OCI-LY7 (cell line): ENCODE data around the gene SCAMP5.

Experiments
- CTCF ChIP-seq: fragments of 200-600 bp; sonication (generic); conservative IDR thresholded peaks from 2 replicates; pipeline ENCODE4 v1.5.1; 2014; ENCODE audit warnings: mild to moderate bottlenecking, antibody characterized with exemption, low read length, moderate library complexity, mixed read lengths
- EZH2phosphoT487 ChIP-seq: fragments of 200-600 bp; sonication (generic); IDR thresholded peaks from 2 replicates; pipeline ENCODE4 v1.6.1; 2018; ENCODE audit warnings: low read depth, borderline replicate concordance, mild to moderate bottlenecking, mixed run types, antibody characterized with exemption, low read length, moderate library complexity, mixed read lengths

GRCh38 chr15:75048394-75048793, 53.0 kb downstream of the SCAMP5 start:
- TF ChIP-seq CTCF: no peak
- TF ChIP-seq EZH2phosphoT487: no peak
